HAP-1 (cell line): ENCODE measurements around the gene GNB3.
"Not testable (repeated sequence)": the region's sequence is repeated elsewhere in the genome, so short reads cannot be mapped to it uniquely, and the experiment has no call there.

Experiments
- DNase-seq, 2 experiments: peaks; one replicate each; pipeline ENCODE4 v3.0.0-alpha.2; 2016 to 2020; ENCODE audit warnings: low spot score in 2 of 2
- H3K27me3 ChIP-seq: fragments of 250-450 bp; sonication (Bioruptor Pico); 2 replicates; pipeline ENCODE4 v1.5.1; 2020; ENCODE audit warnings: low read depth, mild to moderate bottlenecking, moderate library complexity
- H3K36me3 ChIP-seq: fragments of 250-450 bp; sonication (Bioruptor Pico); replicated peaks from 2 replicates; pipeline ENCODE4 v1.5.1; 2020; ENCODE audit warnings: mild to moderate bottlenecking
- H3K4me1 ChIP-seq: fragments of 250-450 bp; sonication (Bioruptor Pico); 2 replicates; pipeline ENCODE4 v1.5.1; 2020; ENCODE audit warnings: mild to moderate bottlenecking
- H3K4me3 ChIP-seq: fragments of 250-450 bp; sonication (Bioruptor Pico); 2 replicates; pipeline ENCODE4 v1.5.1; 2020; ENCODE audit warnings: mild to moderate bottlenecking, moderate library complexity
- H3K9me3 ChIP-seq: fragments of 250-450 bp; sonication (Bioruptor Pico); 2 replicates; pipeline ENCODE4 v1.5.1; 2020; ENCODE audit warnings: mild to moderate bottlenecking, moderate library complexity
- in situ Hi-C: fragments of 300-500 bp; cut with MboI; formaldehyde crosslinking; loops from 3 replicates; pipeline ENCODE4 v1.14.3; 2020; ENCODE audit warnings: low sequenced_read_pairs, inconsistent platforms, mixed read lengths

The GNB3 gene

GRCh38 chr12:6883252-6883651, 42.5 kb downstream of the GNB3 start:
- Histone ChIP-seq H3K9me3 (no peaks in the 10 kb centered on the region), H3K4me3 (no peak overlapping the region), H3K4me1 (peaks cover 29% of the 10 kb centered on the region), H3K36me3 (peaks cover 18% of the 10 kb centered on the region), H3K27me3 (no peaks in the 10 kb centered on the region)
- in situ Hi-C loops = no loop called here
- no peak for DNase-seq

GRCh38 chr12:6883683-6884082, 43.0 kb downstream of the GNB3 start:
- no peak for DNase-seq
- in situ Hi-C loops = no loop called here
- H3K4me3 ChIP-seq = no peak overlapping the region
- H3K4me1 ChIP-seq = peaks cover 31% of the 10 kb centered on the region
- H3K27me3 ChIP-seq = no peaks in the 10 kb centered on the region
- H3K36me3 ChIP-seq = peaks cover 18% of the 10 kb centered on the region
- no peaks in the 10 kb centered on the region for H3K9me3 ChIP-seq

- peaks cover 18% of the 10 kb centered on the region for H3K36me3 ChIP-seq
- H3K9me3 ChIP-seq = no peaks in the 10 kb centered on the region
- in situ Hi-C loops = no loop called here
- no peak overlapping the region for H3K4me3 ChIP-seq
- peak in 1 of 2 experiments; percentile 2 for DNase-seq
- no peaks in the 10 kb centered on the region for H3K27me3 ChIP-seq
- H3K4me1 ChIP-seq = peaks cover 31% of the 10 kb centered on the region
These were observed 43.8 kb downstream of the GNB3 start for GRCh38 chr12:6884539-6884938.

- H3K9me3 ChIP-seq, H3K27me3 ChIP-seq, in situ Hi-C loops, H3K4me3 ChIP-seq: not testable (repeated sequence)
- peak in 1 of 2 experiments; percentile 88 for DNase-seq
- Histone ChIP-seq H3K36me3 (peaks cover 18% of the 10 kb centered on the region), H3K4me1 (peaks cover 40% of the 10 kb centered on the region)
These were observed 45.7 kb downstream of the GNB3 start for GRCh38 chr12:6886206-6886999.

GRCh38 chr12:6887460-6887859, 46.7 kb downstream of the GNB3 start:
- in situ Hi-C loops = no loop called here

GRCh38 chr12:6888360-6888759, 47.6 kb downstream of the GNB3 start:
- H3K36me3 ChIP-seq = peaks cover 12% of the 10 kb centered on the region
- no peak overlapping the region for H3K4me3 ChIP-seq
- peak in 1 of 2 experiments; percentile 17 for DNase-seq
- no peaks in the 10 kb centered on the region for H3K27me3 ChIP-seq
- peaks cover 47% of the 10 kb centered on the region for H3K4me1 ChIP-seq
- H3K9me3 ChIP-seq = no peaks in the 10 kb centered on the region
- in situ Hi-C loops = no loop called here

More at GRCh38 chr12:6887460-6887859, 46.7 kb downstream of the GNB3 start:
- DNase-seq = peak in 1 of 2 experiments; percentile 35
- Histone ChIP-seq H3K4me1 (peaks cover 47% of the 10 kb centered on the region), H3K9me3 (no peaks in the 10 kb centered on the region), H3K27me3 (no peaks in the 10 kb centered on the region), H3K36me3 (peaks cover 18% of the 10 kb centered on the region), H3K4me3 (no peak overlapping the region)

GRCh38 chr12:6888794-6889193, 48.1 kb downstream of the GNB3 start:
- DNase-seq, in situ Hi-C loops, H3K36me3 ChIP-seq, H3K4me3 ChIP-seq, H3K9me3 ChIP-seq, H3K27me3 ChIP-seq: not testable (repeated sequence)
- peaks cover 47% of the 10 kb centered on the region for H3K4me1 ChIP-seq

GRCh38 chr12:6889775-6890573, 49.2 kb downstream of the GNB3 start:
- H3K36me3 ChIP-seq, H3K27me3 ChIP-seq, H3K9me3 ChIP-seq, DNase-seq, in situ Hi-C loops, H3K4me3 ChIP-seq: not testable (repeated sequence)
- H3K4me1 ChIP-seq = peaks cover 44% of the 10 kb centered on the region

- Histone ChIP-seq H3K4me3 (peak overlapping the region; percentile 45), H3K4me1 (peaks cover 36% of the 10 kb centered on the region), H3K9me3 (no peaks in the 10 kb centered on the region), H3K36me3 (no peaks in the 10 kb centered on the region; the same call in 1 of the 2 replicates), H3K27me3 (no peaks in the 10 kb centered on the region)
- peak; percentile 94 to 99 for DNase-seq
- in situ Hi-C loops = no loop called here
These were observed 50.3 kb downstream of the GNB3 start for GRCh38 chr12:6890789-6891645.

- peaks cover 34% of the 10 kb centered on the region for H3K4me1 ChIP-seq
These were observed 50.9 kb downstream of the GNB3 start for GRCh38 chr12:6891646-6892001.

GRCh38 chr12:6892683-6893082, 52.0 kb downstream of the GNB3 start:
- H3K9me3 ChIP-seq, H3K36me3 ChIP-seq, H3K27me3 ChIP-seq, DNase-seq, in situ Hi-C loops, H3K4me3 ChIP-seq: not testable (repeated sequence)
- peaks cover 24% of the 10 kb centered on the region for H3K4me1 ChIP-seq

More at GRCh38 chr12:6891646-6892001, 50.9 kb downstream of the GNB3 start:
- no peaks in the 10 kb centered on the region for H3K27me3 ChIP-seq
- peak overlapping the region; percentile 45 for H3K4me3 ChIP-seq
- H3K9me3 ChIP-seq = no peaks in the 10 kb centered on the region
- in situ Hi-C loops = no loop called here
- DNase-seq = no peak
- H3K36me3 ChIP-seq = no peaks in the 10 kb centered on the region; the same call in 1 of the 2 replicates

GRCh38 chr12:6894321-6894720, 53.6 kb downstream of the GNB3 start:
- Histone ChIP-seq H3K4me1 (peaks cover 16% of the 10 kb centered on the region), H3K9me3 (no peaks in the 10 kb centered on the region), H3K36me3 (no peaks in the 10 kb centered on the region; the same call in 1 of the 2 replicates), H3K27me3 (no peaks in the 10 kb centered on the region), H3K4me3 (no peak overlapping the region)
- DNase-seq = no peak
- in situ Hi-C loops = no loop called here
